Natural killer cell (primary cell): Measurements from ENCODE around the gene OXA1L. TPM values are rescaled to one million over a fixed set of nuclear protein-coding genes. Genes with fewer than 3 reads are reported as not detected.
"Not testable (repeated sequence)": the region's sequence is repeated elsewhere in the genome, so short reads cannot be mapped to it uniquely, and the experiment has no call there.

ENCODE experiments used
- ATAC-seq, 3 donors: fragments of 150-1000 bp in 2 of 3; fragments of 200-7000 bp in 1 of 3; cut with Tn5 transposase; 1 replicate in 1 of 3; 2 replicates in 2 of 3; pipeline ENCODE4 v1.10.0; 2021; ENCODE audit warnings: mild to moderate bottlenecking in 2 of 3, moderate library complexity in 2 of 3
- DNase-seq, 2 donors: peaks; one replicate each; pipeline versions ENCODE4 v3.0.0 to v3.0.0-alpha.2; 2013 to 2021; ENCODE audit warnings: mixed read lengths in 1 of 2
- H3K27ac ChIP-seq: one replicate; pipeline ENCODE4 v1.5.1; 2013; ENCODE audit warnings: mild to moderate bottlenecking, low read length
- H3K27me3 ChIP-seq: one replicate; pipeline ENCODE4 v1.6.1; 2013; ENCODE audit warnings: low read length; ENCODE audit not compliant: control insufficient read depth, insufficient read depth
- H3K36me3 ChIP-seq: one replicate; pipeline ENCODE4 v1.6.1; 2013; ENCODE audit warnings: low read length; ENCODE audit not compliant: control insufficient read depth, insufficient read depth
- H3K4me1 ChIP-seq: one replicate; pipeline ENCODE4 v1.6.1; 2013; ENCODE audit warnings: low read length; ENCODE audit not compliant: control insufficient read depth, insufficient read depth
- H3K4me3 ChIP-seq: one replicate; pipeline ENCODE4 v1.5.1; 2013; ENCODE audit warnings: low read length
- H3K9me3 ChIP-seq: one replicate; pipeline ENCODE4 v1.6.1; 2013; ENCODE audit warnings: low read length; ENCODE audit not compliant: control insufficient read depth, insufficient read depth
- H3K27ac Mint-ChIP-seq, 2 donors: one replicate each; pipeline ENCODE4 v1.8.0; 2022; ENCODE audit warnings: mild to moderate bottlenecking in 2 of 2, mixed read lengths in 2 of 2, moderate library complexity in 1 of 2
- H3K27me3 Mint-ChIP-seq, 2 donors: one replicate each; pipeline ENCODE4 v1.8.0; 2022; ENCODE audit warnings: low read depth in 2 of 2, mixed read lengths in 2 of 2
- H3K36me3 Mint-ChIP-seq: one replicate; pipeline ENCODE4 v1.8.0; 2022; ENCODE audit warnings: mixed read lengths
- H3K4me1 Mint-ChIP-seq, 2 donors: one replicate each; pipeline ENCODE4 v1.8.0; 2022; ENCODE audit warnings: mixed read lengths in 2 of 2
- H3K4me3 Mint-ChIP-seq: one replicate; pipeline ENCODE4 v1.8.0; 2022; ENCODE audit warnings: mild to moderate bottlenecking, moderate library complexity, mixed read lengths
- H3K9me3 Mint-ChIP-seq, 2 donors: one replicate each; pipeline ENCODE4 v1.8.0; 2022; ENCODE audit warnings: mixed read lengths in 2 of 2
- CTCF ChIP-seq: fragments of 200-600 bp; IDR thresholded peaks from one replicate; pipeline ENCODE4 v1.8.0; 2022; ENCODE audit warnings: antibody characterized with exemption
- WGBS: methylation state at CpG from one replicate; pipeline ENCODE4 v1.1.7; 2013; ENCODE audit warnings: missing lambda C conversion rate; ENCODE audit not compliant: insufficient coverage; 5-methylcytosine and 5-hydroxymethylcytosine counted together
- intact Hi-C: fragments of 100-400 bp; cut with micrococcal nuclease; formaldehyde crosslinking; loops from one replicate; pipeline ENCODE4 v1.14.2; 2022
- total RNA-seq, 4 donors: library from RNA; stranded (reverse); fragments of 120-200 nt in 1 of 4; gene quantifications; one replicate each; pipeline versions ENCODE4 v1.2.3 to v1.2.4, GENCODE V29; 2013 to 2022

OXA1L gene
- total RNA-seq, 3 donors from 2014 or later (not counting 1 experiment from before 2014, with no cell fraction given): 121 to 143 (median 125) TPM

DNA sequence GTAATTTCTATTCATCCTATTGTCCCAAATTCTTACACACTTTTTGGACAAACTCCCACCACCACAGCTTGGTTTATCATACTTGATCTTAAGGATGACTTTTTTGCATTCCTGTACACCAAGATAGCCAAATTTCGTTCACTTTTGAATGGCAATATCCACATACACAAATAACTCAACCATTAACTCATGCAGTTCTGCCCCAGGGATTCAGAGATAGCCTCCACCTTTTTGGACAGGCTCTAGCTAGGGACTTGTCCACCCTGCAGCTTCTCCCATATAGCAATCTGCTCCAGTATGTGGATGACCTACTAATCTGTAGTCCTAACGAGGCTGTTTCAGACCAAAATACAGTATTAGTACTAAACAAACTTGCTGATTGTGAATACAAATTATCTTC lies 32.7 kb upstream of the OXA1L start:
- no peak overlapping the region for H3K27ac ChIP-seq
- no peak for DNase-seq
- Mint-ChIP-seq H3K27me3 (peaks cover 0 to 9% of the 10 kb centered on the region in 2 donors), H3K36me3 (no peaks in the 10 kb centered on the region), H3K4me1 (no peaks in the 10 kb centered on the region), H3K9me3 (no peaks in the 10 kb centered on the region), H3K27ac (no peak overlapping the region), H3K4me3 (no peak overlapping the region)
- no peak overlapping the region for H3K4me3 ChIP-seq
- no peak for ATAC-seq
- H3K27me3 ChIP-seq: no peaks in the 10 kb centered on the region
- intact Hi-C loops: no loop called here
- no peak for TF ChIP-seq CTCF
- H3K4me1 ChIP-seq: no peaks in the 10 kb centered on the region
- H3K36me3 ChIP-seq: no peaks in the 10 kb centered on the region
- WGBS: 87% methylated on average over 2 of the region's 2 CpGs
- no peaks in the 10 kb centered on the region for H3K9me3 ChIP-seq

GRCh38 chr14:22735096-22735495 lies 31.4 kb upstream of the OXA1L start:
- Histone ChIP-seq H3K27me3 (no peaks in the 10 kb centered on the region), H3K9me3 (no peaks in the 10 kb centered on the region), H3K27ac (no peak overlapping the region), H3K4me1 (no peaks in the 10 kb centered on the region), H3K36me3 (no peaks in the 10 kb centered on the region), H3K4me3 (no peak overlapping the region)
- Mint-ChIP-seq H3K27me3 (peaks cover 6 to 9% of the 10 kb centered on the region in 2 donors), H3K9me3 (no peaks in the 10 kb centered on the region), H3K36me3 (no peaks in the 10 kb centered on the region), H3K4me3 (no peak overlapping the region), H3K27ac (no peak overlapping the region), H3K4me1 (no peaks in the 10 kb centered on the region)
- ATAC-seq (no peak), DNase-seq (no peak)
- 82% methylated on average over 1 of the region's 2 CpGs for WGBS
- no peak for TF ChIP-seq CTCF
- intact Hi-C loops: no loop called here

- H3K4me1 Mint-ChIP-seq, H3K4me3 Mint-ChIP-seq, H3K36me3 Mint-ChIP-seq, intact Hi-C loops, H3K9me3 ChIP-seq, ATAC-seq, H3K4me3 ChIP-seq, H3K27ac Mint-ChIP-seq, H3K36me3 ChIP-seq, H3K4me1 ChIP-seq, DNase-seq, H3K9me3 Mint-ChIP-seq, H3K27ac ChIP-seq, H3K27me3 ChIP-seq: not testable (repeated sequence)
- H3K27me3 Mint-ChIP-seq: peaks cover 8 to 11% of the 10 kb centered on the region in 2 donors
- whole genome bisulfite sequencing: 96% methylated on average over 11 of the region's 14 CpGs
These were observed 30.1 kb upstream of the OXA1L start for GRCh38 chr14:22736384-22736783.

DNA sequence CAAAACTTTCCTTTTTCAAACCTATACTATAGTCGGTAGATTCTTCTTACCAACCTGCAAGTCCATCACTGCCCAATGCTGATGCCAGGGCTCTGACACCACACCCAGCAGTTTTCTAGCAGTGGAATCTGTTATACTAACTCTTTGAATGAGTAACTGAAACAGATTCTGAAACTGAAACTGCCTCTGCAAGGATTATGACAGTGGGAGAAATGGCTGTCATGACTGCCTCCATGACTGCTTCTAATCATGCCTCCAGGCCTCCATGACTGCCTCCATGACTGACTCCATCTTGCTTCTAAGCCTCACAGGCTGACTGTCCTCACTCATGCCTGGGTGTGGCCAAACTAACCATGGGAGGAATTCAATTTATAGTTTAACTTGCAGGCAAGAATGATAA lies 29.4 kb upstream of the OXA1L start:
- WGBS: 67% methylated on average over 1 of the region's 1 CpG
- DNase-seq (no peak), ATAC-seq (no peak)
- H3K36me3 Mint-ChIP-seq: no peaks in the 10 kb centered on the region
- Histone ChIP-seq H3K4me1 (no peaks in the 10 kb centered on the region), H3K27me3 (no peaks in the 10 kb centered on the region), H3K4me3 (no peak overlapping the region), H3K36me3 (no peaks in the 10 kb centered on the region), H3K27ac (no peak overlapping the region), H3K9me3 (no peaks in the 10 kb centered on the region)
- intact Hi-C loops: no loop called here
- no peak overlapping the region for H3K4me3 Mint-ChIP-seq
- H3K27me3 Mint-ChIP-seq: peaks cover 8 to 14% of the 10 kb centered on the region in 2 donors
- no peak overlapping the region for H3K27ac Mint-ChIP-seq
- no peak for TF ChIP-seq CTCF
- no peaks in the 10 kb centered on the region for H3K9me3 Mint-ChIP-seq
- H3K4me1 Mint-ChIP-seq: no peaks in the 10 kb centered on the region
